ENCODE results near the gene ABCC2. TPM values are rescaled to one million over a fixed set of nuclear protein-coding genes. Genes with fewer than 3 reads are reported as not detected.
A peak's percentile ranks its signal among the peaks of the same experiment; 100 is the strongest.

ABCC2 gene
- total RNA-seq, 1 donor from 2014 or later: 0.04 TPM

- DNase-seq (ENCODE audit: low read depth): no peak
- H3K27me3 ChIP-seq (ENCODE audit: control insufficient read depth, insufficient read depth, low read length): no peaks in the 10 kb centered on the region
- TF ChIP-seq CTCF (IDR thresholded peaks at IDR 0.05; ENCODE audit: insufficient read depth, low read length, poor library complexity, severe bottlenecking): no peak
- H3K4me3 ChIP-seq (ENCODE audit: low read depth, low read length): no peak overlapping the region
- H3K36me3 ChIP-seq (ENCODE audit: control insufficient read depth, insufficient read depth, low read length): no peaks in the 10 kb centered on the region
These were observed 31.7 kb downstream of the ABCC2 start for GRCh38 chr10:99814143-99814542.

DNA sequence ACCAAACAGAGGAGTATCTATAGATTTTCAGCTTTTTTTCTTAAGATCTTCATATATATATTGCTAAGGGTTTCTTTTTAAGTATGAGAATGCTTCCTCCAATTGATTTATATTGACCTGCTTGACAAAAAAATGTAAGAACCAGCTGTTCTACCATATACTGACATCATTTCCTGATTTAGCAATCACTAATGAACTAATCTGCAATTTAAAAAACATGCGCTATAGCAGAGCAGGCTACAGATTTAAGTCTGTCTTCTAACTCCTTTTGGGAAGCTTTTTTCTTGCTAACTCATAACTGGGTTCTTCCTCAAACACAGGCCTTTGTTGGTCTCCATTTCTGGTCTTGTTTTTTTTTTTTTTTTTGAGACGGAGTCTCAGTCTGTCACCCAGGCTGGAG is 33.2 kb downstream of the ABCC2 start:
- DNase-seq (ENCODE audit: low read depth): no peak
- Histone ChIP-seq H3K4me3 (ENCODE audit: low read depth, low read length) (no peak overlapping the region), H3K27me3 (ENCODE audit: control insufficient read depth, insufficient read depth, low read length) (no peaks in the 10 kb centered on the region), H3K36me3 (ENCODE audit: control insufficient read depth, insufficient read depth, low read length) (no peaks in the 10 kb centered on the region)
- no peak for TF ChIP-seq CTCF (IDR thresholded peaks at IDR 0.05; ENCODE audit: insufficient read depth, low read length, poor library complexity, severe bottlenecking)

DNA sequence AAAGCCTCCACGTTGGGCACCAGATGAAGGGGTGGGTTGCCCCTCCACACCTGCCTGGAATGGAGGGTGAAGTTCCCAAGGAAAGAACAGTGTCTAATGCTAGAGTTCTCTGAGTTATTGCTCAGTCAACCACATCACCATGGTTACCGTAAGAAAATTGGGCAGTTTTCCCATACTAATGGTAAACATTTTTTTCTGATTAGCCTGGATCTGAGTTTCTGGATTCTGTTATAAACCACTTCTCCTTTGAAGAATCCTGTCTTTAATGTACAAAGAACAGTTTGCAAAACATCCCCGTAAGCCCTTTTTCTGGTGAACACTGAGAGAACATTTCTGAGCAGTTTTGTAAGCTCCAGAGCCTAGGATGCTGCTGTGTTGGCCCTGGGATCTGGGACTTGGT is 45.5 kb downstream of the ABCC2 start:
- H3K27me3 ChIP-seq (ENCODE audit: control insufficient read depth, insufficient read depth, low read length): no peaks in the 10 kb centered on the region
- no peak for DNase-seq (ENCODE audit: low read depth)
- no peaks in the 10 kb centered on the region for H3K36me3 ChIP-seq (ENCODE audit: control insufficient read depth, insufficient read depth, low read length)
- TF ChIP-seq CTCF (IDR thresholded peaks at IDR 0.05; ENCODE audit: insufficient read depth, low read length, poor library complexity, severe bottlenecking): no peak
- H3K4me3 ChIP-seq (ENCODE audit: low read depth, low read length): no peak overlapping the region

- no peaks in the 10 kb centered on the region for H3K36me3 ChIP-seq (ENCODE audit: control insufficient read depth, insufficient read depth, low read length)
- DNase-seq (ENCODE audit: low read depth): no peak
- no peaks in the 10 kb centered on the region for H3K27me3 ChIP-seq (ENCODE audit: control insufficient read depth, insufficient read depth, low read length)
- H3K4me3 ChIP-seq (ENCODE audit: low read depth, low read length): no peak overlapping the region
- TF ChIP-seq CTCF (IDR thresholded peaks at IDR 0.05; ENCODE audit: insufficient read depth, low read length, poor library complexity, severe bottlenecking): no peak
These were observed 46.0 kb downstream of the ABCC2 start for GRCh38 chr10:99828464-99828863.

DNA sequence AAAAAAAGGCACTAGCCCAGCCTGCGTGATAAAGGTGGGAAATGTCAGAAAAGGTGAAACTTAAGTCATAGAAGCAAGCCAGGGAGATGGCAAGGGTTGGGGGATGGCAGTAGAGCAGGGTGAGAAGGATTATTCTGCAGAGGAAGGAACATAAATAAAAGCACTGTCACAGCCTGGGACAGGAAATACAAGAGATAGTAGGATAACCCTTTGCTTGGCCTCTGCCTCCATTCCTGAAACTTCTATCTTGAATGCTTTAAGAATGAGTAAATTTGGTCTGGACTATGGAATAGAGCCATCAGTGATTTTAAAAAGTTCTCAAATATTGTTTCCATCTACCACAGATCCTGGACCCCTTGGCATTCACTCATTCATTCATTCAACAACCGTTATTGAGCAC is 50.0 kb downstream of the ABCC2 start:
- no peak overlapping the region for H3K4me3 ChIP-seq (ENCODE audit: low read depth, low read length)
- H3K27me3 ChIP-seq (ENCODE audit: control insufficient read depth, insufficient read depth, low read length): no peaks in the 10 kb centered on the region
- H3K36me3 ChIP-seq (ENCODE audit: control insufficient read depth, insufficient read depth, low read length): no peaks in the 10 kb centered on the region
- TF ChIP-seq CTCF (IDR thresholded peaks at IDR 0.05; ENCODE audit: insufficient read depth, low read length, poor library complexity, severe bottlenecking): no peak
- DNase-seq (ENCODE audit: low read depth): no peak

GRCh38 chr10:99834410-99834809 is 52.0 kb downstream of the ABCC2 start:
- Histone ChIP-seq H3K4me3 (ENCODE audit: low read depth, low read length) (no peak overlapping the region), H3K27me3 (ENCODE audit: control insufficient read depth, insufficient read depth, low read length) (no peaks in the 10 kb centered on the region), H3K36me3 (ENCODE audit: control insufficient read depth, insufficient read depth, low read length) (no peaks in the 10 kb centered on the region)
- DNase-seq (ENCODE audit: low read depth): peak; percentile 37
- TF ChIP-seq CTCF (IDR thresholded peaks at IDR 0.05; ENCODE audit: insufficient read depth, low read length, poor library complexity, severe bottlenecking): no peak
